KG1 (cell line): ENCODE results near the gene SV2B.

Experiments used
- DNase-seq: peaks from one replicate; lab custom pipeline; 2025; lab: John Stamatoyannopoulos, UW

Gene SV2B

DNA sequence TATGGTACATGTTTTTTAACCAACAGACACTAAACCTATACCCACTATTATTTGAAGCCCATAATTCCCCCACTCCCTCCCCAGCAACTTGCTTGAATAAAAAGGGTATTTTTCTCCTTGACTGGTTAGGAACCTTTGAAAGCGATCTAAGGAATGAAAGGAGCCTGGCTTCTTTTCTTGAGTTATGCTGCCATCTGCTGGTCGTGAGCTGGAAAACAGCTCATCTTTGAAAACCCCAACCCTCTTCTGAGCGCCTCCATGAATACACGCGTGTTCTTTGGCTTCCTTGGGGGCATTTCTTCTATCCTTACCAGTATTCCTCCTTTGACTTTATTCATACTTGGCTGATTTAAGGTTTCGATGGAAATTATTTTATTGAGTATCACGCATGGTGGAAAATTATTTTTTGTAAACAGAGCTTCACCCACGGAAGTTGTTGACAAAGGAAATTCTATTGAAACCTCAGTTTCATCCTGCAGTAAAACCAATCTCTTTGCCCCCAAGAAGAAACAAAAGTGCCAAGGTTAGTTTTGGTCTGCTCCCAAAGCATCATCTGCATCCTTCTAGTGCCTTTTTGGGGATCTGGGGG, 171.6 kb downstream of the SV2B start:
- DNase-seq, result peak; percentile 46

DNA sequence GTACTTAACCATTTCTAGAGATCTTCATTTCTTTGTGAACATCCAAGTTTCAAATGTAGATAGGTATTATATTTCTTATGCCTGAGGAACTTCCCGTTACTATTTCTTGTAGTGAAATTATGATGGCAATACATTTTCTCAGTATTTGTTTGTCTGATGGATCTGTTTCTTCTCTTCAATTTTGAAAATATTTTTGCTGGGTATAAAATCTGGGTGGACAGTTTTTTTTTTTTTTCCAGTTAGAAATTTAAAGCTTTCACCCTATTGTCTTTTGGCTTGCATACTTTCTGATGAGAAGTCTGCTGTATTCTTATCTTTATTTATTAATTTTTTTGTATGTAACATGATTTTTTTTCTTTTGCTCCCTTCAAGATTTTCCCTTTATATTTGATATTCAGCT, 175.8 kb downstream of the SV2B start:
- no peak for DNase-seq

DNA sequence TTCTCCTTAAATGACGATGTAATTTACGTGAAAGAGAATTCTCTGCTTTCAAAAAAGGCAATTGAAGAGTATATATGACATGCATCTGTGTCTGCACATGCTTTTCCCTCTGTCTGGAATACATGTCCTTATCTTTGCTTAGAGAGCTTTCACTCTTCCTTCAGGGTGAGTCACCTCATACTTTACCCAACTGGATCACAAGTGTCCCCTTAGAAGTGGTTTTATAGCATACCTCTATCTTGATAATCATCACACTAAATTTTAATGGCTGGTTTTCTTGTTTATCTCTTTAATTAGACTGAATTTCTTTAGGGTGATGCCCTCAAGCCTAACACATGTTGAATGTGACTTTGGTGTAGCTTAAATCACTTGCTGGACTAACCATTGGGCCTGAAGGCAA, 178.9 kb downstream of the SV2B start:
- no peak for DNase-seq

DNA sequence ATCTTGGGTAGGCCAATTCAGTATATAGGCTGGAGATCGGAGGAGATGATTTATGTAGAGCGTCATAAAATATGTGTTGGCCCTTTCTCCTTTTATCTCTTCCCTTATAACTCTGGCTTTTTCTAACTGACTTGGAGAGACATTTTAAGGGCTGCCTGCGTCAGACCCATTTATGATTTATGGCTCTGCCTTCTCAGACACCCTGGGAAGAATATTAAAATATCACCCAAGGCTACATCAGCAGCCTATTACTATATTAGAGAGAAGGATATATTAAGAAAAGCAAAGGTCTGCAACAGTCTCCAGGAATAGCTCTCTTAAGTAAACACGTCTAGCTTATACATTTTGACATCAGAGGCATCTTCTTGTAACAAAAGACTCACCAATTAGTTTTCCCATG, 179.4 kb downstream of the SV2B start:
- no peak for DNase-seq

DNA sequence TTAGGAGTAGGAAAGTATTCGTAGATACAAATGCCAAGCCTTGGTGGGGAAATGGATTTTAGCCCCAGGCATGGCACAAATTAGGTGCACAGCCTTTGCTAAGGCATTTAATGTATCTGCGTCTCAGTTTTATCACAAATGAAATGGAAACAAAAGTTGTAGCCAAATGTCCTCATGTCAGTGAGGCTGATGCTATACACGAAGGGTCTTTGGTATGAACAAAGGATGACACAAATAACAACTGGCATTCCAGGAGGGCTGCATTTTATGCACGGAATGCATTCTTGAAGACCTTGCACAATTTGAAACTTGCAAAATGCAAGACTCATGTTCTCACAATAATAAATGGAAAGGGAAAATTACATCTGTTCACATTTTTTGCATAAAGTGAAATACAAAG, 181.9 kb downstream of the SV2B start:
- DNase-seq, result no peak

DNA sequence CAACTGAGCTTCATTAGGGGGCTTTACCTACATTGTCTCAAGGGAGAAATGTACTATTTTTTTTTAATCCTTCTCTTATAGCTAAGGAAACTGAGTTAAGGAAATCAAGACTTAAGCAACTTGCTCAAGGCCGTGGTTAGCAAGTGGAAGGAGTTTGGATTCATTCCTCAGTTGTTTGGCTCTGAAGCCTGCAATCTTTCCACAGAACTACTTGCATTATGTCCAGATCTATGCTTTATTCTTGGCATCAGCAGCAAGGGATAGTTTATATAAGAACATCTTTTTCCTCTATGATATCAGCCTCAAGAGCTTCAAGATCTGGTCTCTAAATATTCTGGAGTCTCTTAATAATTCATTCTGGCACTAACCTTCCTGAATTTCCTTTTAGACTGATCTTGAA, 182.4 kb downstream of the SV2B start:
- DNase-seq, result no peak

DNA sequence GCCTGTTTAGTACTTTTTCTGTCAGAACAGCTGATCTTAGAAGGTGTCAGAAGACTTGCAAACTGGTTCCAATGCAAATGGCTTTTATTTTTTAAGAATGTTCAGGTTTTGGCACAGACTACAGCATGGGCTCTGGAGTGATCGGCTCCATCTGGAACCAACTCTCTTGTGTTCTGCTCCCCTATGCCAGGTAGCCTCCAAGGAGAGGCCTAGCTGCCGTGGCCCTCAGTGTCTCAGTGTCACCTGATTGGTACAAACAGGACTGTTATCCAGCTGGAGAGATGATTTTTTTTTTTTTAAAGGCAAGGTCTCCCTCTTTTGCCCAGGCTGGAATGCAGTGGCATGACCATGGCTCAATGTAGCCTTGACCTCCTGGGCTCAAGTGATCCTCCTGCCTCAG, 183.1 kb downstream of the SV2B start:
- no peak for DNase-seq

DNA sequence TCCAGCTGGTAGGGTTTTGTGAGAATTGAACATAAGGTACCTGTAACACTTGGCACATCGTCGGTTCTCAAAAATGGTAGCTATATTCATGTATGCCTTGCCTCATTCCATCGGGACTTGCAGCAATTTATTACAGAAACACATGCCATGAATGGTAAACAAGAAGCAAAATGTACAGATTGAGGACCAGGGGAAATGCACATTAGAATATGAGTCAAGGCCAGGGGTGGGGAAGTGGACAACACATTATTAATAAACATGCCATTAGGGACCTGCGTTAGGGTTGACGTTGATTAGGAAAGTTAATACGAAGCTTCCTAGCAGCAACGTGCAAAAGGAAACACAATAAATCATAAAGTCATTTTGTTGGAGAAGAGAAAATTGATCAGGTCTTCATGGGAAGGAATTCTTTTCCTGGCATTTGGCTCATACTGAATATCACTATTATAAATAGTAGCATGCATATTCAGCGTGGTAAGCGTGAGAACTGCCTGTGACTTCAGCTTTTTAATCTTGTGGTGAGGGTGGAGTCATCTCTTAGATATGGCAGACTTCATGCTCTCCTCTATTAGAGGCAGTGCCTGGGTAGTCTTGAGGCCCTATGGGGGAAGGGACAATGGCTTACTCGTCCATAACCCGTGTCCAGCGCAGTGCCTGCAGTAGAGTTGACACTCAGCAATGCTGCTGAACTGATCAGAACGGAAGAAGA, 184.9 kb downstream of the SV2B start:
- no peak for DNase-seq

DNA sequence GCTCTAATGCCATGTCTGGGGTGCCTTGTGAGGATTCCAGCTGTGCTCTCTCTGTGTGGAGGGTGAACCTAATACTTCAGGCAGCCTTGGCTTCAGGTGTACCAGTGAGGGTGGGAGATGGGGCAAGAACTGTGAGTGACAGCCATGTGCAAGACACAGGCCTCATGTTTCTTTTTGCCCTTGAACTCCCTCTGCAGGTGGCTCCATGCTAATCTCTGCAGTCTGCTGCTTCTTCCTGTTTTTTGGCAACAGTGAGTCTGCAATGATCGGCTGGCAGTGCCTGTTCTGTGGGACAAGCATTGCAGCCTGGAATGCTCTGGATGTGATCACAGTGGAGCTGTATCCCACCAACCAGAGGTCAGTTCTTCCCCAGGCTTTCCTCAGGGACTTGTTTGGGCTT, 189.3 kb downstream of the SV2B start:
- peak; percentile 11 for DNase-seq

DNA sequence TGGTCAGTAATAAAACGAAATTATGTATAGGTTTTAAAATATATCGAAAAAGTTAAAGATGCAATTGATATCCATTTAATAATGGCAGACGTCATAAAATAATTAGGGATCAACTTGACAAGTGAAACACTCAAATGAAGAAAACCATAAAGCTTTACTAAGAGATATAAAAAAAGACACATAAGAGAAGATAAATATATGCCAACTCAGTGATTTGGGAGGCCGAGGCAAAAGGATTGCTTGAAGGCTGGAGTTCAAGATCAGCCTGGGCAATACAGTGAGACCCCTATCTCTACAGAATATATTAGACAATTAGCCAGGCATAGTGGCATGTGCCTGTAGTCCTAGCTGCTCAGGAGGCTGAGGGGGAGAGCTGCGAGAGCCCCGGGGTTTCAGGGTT, 190.5 kb downstream of the SV2B start:
- no peak for DNase-seq

DNA sequence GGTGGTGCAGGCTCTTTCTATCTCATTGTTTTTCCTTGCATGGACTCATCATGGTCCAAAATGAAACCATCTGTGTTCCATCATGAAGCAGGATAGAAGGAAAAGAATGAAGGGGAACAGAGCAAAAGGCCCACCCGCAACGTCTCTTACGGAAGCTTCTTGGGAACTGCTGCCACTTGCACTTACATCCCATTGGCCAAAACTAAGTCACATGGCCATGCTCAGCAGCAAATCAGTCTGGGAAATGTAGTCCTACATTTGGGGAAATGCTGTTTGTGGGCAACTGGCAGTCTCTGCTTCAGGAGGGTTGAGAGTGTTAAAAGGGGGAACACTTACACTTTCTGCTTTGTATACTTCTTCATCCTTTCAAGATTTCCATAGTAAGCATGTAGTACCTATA, 191.6 kb downstream of the SV2B start:
- no peak for DNase-seq

DNA sequence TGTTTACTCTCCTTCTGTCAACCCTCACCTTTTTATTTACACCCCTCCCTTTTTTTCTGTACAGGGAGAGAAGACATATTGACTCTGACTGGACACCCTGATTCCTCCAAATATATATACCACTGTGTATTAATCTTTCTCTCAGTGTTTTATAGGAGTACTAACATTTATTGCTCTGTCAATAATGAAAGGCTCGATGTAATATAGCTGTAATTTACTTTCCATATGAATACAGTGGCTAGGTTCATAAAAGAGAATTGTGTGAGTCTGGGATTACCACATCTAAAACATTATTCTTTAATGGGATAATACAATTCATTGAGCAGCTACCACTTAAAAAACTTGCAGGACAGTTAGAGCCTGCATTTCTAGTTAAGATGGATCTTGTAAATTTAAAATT, 194.3 kb downstream of the SV2B start:
- no peak for DNase-seq

DNA sequence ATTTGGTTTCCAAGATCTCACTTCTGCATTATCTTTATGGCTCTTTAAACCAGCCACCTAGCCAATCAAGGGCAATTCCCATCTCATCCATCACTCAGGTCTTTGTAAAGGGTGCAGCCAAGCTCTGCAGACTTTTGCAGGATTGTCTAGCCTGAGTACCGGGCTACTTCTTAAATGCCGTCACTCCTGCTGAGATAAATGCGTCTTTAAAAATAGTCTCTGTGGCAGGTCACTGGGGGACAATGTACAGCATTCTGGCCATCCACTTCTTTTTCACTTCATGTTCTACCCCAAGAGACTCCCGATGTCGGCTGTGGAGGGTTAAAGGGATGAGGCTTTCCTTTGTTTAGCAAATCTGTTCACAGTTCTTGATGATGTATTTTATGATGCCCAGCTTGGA, 194.7 kb downstream of the SV2B start:
- DNase-seq, result no peak

DNA sequence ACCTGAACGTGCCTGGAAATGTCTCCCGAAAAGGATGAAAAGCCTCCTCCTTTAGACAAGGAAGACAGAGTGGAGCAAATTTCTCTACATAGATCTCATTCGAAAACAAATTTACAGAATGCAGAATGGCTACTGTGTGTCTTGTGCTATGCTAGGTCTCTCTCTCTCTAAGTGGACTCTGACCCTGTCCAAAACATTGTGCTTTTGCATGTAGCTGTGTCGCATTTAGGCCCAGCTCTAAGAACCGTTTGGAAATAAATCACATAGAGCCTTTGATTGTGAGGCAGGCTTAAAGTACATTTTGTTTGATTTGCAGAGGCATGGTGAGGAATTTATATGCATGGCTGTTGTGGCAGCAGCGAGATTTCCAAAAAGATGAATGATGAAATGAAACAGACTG, 198.0 kb downstream of the SV2B start:
- DNase-seq, result no peak

DNA sequence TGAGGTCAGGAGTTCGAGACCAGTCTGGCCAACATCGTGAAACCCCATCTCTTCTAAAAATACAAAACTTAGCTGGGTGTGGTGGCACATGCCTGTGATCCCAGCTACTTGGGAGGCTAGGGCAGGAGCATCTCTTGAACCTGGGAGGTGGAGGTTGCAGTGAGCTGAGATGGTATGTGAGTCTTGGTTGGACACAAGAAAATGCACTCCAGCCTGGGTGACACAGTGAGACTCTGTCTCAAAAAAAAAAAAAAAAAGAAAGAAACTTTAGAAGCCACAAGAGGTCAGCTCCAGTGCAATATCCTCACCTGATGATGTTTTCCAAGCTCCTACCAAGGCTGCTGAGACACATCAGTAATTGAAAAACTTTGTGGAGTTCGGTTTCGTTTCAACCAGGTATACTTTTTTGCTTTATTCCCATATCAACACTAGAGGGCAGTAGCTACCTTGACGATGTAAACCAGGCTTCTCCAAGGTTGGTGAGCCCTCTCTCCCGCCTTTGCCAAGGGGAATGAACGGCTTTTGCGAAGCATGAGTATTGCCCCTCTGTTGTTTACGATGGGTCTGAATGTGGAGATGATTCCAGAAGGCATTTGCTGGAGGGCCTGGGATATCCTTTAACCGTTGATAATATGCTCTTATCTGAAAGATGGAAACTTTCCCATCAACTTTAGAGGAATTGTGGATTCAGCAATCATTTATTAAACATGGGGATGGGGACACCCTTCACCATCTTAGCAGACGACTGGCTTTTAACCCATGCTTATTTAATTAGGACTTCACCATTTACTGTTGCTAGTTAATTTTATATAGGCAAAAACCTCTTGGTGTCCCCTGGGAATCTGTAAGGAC, 202.8 kb downstream of the SV2B start:
- DNase-seq, result peak; percentile 47

DNA sequence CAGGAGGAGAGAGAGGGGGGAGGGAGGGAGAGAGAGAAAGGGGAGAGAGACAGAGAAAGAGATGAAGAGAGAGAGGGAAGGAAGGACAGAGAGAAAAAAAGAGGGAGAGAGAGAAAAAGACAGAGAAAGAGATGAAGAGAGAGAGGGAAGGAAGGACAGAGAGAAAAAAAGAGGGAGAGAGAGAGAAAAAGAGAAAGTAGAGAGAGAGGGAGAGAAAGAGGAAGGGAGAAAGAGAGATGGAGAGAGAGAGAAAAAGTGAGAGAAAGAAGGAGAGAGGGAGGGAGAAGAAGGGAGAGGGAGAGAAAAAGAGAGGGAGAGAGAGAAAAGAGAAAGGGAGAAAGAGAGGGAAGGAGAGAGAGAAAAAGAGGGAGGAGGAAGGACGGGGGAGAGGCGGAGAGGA, 204.2 kb downstream of the SV2B start:
- no peak for DNase-seq

DNA sequence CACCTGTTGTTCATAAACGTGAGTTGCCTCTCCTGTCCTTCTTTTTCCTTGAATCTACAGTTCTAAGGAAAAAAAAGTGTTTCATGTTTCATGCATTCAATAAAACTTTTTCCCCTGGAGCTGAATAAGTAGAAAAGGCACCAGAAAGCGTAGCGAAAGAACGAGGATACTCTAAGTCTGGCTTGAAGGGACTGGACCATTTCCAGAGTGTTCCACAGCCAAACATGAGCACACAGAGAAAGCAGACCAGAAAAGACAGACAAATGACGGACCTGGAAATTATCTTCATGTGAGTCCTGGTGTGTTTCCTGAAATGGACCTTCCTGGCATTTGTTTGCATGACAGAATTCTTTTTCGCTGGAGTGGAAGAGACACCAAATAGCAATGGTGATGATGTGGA, 204.7 kb downstream of the SV2B start:
- DNase-seq, result no peak

DNA sequence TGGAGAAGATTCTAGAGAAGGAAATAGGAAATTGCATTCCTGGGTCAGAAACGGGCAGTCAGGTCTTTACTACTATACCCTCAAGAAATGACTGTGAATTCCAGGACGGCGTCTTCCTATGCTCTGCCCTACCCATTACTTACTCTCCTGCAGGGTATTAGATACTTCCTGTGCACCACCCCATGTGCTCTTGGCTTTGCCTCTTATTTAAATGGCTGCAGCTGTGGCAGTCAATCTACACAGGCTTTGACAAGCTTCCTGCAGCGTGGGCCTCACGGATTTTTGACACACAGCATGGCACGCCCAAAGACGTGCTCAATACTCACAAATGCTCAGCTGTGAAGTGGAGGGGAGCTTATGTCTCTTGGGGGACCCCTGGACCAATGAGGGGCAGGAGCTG, 206.1 kb downstream of the SV2B start:
- DNase-seq, result no peak

DNA sequence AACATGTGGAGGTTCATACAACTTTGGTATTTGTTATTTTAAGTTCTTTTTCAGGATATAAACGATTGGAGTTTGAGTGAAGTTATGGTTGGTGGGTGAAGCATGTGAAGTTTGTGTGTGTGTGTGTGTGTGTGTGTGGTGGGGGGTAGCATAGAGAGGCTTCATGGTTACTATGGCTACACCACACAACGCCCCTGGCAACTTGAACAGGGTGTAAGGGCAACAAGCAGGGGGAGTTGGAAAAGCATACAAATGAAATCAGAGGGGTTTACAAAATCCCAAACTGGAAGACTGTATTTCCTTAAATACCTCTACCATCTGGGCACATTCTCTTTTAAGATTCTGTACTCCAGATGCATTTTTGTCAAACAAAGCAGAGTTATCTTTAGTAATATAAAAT, 207.5 kb downstream of the SV2B start:
- no peak for DNase-seq

DNA sequence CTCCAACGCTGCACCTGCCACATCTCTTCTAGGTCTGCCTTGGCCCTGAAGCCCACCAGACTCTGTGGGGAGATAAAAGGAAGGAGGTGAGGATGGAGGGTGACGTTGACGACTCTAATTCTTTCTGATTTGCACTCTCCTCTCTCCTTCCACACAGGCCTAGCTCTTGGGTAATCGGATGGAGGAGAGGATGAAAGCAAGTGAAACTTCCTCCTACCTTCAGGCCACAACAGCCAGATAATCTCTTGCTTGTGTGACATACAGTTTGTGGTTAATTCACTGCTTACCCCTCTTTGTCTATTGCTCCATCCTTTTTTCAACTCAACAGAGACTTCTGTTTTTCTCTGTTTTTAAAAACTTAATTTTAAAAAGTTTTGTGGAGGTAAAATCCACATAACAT, 208.1 kb downstream of the SV2B start:
- peak; percentile 13 for DNase-seq

DNA sequence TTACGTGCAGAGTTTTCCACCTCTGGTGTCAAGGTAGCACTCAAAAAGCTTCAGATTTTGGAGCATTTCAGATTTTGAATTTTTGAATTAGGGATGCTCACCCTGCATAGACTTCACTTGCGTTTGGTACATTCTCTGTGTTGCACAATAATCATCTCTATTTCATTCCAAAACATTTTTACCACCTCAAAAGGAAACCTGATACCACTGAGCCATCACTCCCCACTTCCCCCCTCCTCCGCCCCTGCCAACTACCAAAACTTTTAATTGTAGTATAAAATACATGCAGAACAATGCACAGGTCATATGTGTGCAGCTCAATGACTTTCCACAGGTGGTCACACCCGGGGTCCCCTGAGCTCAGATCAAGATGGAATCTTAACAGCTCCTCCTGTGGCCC, 208.8 kb downstream of the SV2B start:
- DNase-seq, result no peak

DNA sequence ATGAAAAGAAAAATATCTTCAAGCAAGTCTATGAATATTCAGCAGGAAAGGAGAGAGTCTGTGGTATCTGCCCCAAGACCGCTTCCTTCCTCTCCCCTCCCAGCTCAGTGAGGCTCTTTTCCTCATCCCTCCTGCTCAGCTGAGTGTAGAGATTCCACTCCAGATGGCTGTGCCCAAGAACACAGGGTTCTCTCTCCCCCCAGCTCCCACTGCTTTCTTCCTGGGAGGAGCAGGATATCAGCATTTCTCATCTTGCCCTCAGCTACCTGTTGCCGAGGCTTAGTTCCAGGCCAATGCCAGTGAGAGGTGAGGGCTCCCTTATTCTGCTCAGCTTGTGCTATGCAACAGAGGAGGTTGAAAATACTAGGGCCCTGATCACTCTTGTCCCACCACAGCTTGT, 211.9 kb downstream of the SV2B start:
- DNase-seq, result peak; percentile 67

DNA sequence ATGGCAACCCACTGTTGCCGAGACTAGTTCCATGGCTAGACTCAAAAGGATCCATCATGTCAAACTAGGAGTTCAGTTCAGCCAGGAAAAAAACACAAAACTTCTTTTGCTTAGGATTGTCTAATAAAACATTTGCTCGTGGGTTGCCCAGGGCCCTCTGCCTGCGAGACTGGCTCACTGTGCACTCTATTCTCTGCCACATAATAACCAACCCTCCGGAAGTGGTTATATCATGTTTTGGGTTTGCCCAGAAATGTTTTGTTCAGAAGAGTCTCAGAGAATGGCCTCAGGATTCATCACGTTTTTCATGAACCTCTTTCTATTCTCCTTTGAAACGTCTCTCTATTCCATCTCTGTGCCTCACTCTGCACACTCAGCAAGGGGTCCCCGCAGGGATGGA, 216.1 kb downstream of the SV2B start:
- no peak for DNase-seq
